Natural killer cell (primary cell): ENCODE results near the gene ASIC5. TPM values are rescaled to one million over a fixed set of nuclear protein-coding genes. Genes with fewer than 3 reads are reported as not detected.
"Not testable (repeated sequence)": the region's sequence is repeated elsewhere in the genome, so short reads cannot be mapped to it uniquely, and the experiment has no call there.

ENCODE experiments used
- ATAC-seq, 3 donors: fragments of 150-1000 bp in 2 of 3; fragments of 200-7000 bp in 1 of 3; cut with Tn5 transposase; 1 replicate in 1 of 3; 2 replicates in 2 of 3; pipeline ENCODE4 v1.10.0; 2021; ENCODE audit warnings: mild to moderate bottlenecking in 2 of 3, moderate library complexity in 2 of 3
- DNase-seq, 2 donors: peaks; one replicate each; pipeline versions ENCODE4 v3.0.0 to v3.0.0-alpha.2; 2013 to 2021; ENCODE audit warnings: mixed read lengths in 1 of 2
- H3K27ac ChIP-seq: one replicate; pipeline ENCODE4 v1.5.1; 2013; ENCODE audit warnings: mild to moderate bottlenecking, low read length
- H3K27me3 ChIP-seq: one replicate; pipeline ENCODE4 v1.6.1; 2013; ENCODE audit warnings: low read length; ENCODE audit not compliant: control insufficient read depth, insufficient read depth
- H3K36me3 ChIP-seq: one replicate; pipeline ENCODE4 v1.6.1; 2013; ENCODE audit warnings: low read length; ENCODE audit not compliant: control insufficient read depth, insufficient read depth
- H3K4me1 ChIP-seq: one replicate; pipeline ENCODE4 v1.6.1; 2013; ENCODE audit warnings: low read length; ENCODE audit not compliant: control insufficient read depth, insufficient read depth
- H3K4me3 ChIP-seq: one replicate; pipeline ENCODE4 v1.5.1; 2013; ENCODE audit warnings: low read length
- H3K9me3 ChIP-seq: one replicate; pipeline ENCODE4 v1.6.1; 2013; ENCODE audit warnings: low read length; ENCODE audit not compliant: control insufficient read depth, insufficient read depth
- H3K27ac Mint-ChIP-seq, 2 donors: one replicate each; pipeline ENCODE4 v1.8.0; 2022; ENCODE audit warnings: mild to moderate bottlenecking in 2 of 2, mixed read lengths in 2 of 2, moderate library complexity in 1 of 2
- H3K27me3 Mint-ChIP-seq, 2 donors: one replicate each; pipeline ENCODE4 v1.8.0; 2022; ENCODE audit warnings: low read depth in 2 of 2, mixed read lengths in 2 of 2
- H3K36me3 Mint-ChIP-seq: one replicate; pipeline ENCODE4 v1.8.0; 2022; ENCODE audit warnings: mixed read lengths
- H3K4me1 Mint-ChIP-seq, 2 donors: one replicate each; pipeline ENCODE4 v1.8.0; 2022; ENCODE audit warnings: mixed read lengths in 2 of 2
- H3K4me3 Mint-ChIP-seq: one replicate; pipeline ENCODE4 v1.8.0; 2022; ENCODE audit warnings: mild to moderate bottlenecking, moderate library complexity, mixed read lengths
- H3K9me3 Mint-ChIP-seq, 2 donors: one replicate each; pipeline ENCODE4 v1.8.0; 2022; ENCODE audit warnings: mixed read lengths in 2 of 2
- WGBS: methylation state at CpG from one replicate; pipeline ENCODE4 v1.1.7; 2013; ENCODE audit warnings: missing lambda C conversion rate; ENCODE audit not compliant: insufficient coverage; 5-methylcytosine and 5-hydroxymethylcytosine counted together
- intact Hi-C: fragments of 100-400 bp; cut with micrococcal nuclease; formaldehyde crosslinking; loops from one replicate; pipeline ENCODE4 v1.14.2; 2022
- total RNA-seq, 4 donors: library from RNA; stranded (reverse); fragments of 120-200 nt in 1 of 4; gene quantifications; one replicate each; pipeline versions ENCODE4 v1.2.3 to v1.2.4, GENCODE V29; 2013 to 2022
- TF ChIP-seq, protein P1 (sequence below): fragments of 200-600 bp; IDR thresholded peaks from one replicate; pipeline ENCODE4 v1.8.0; 2022; ENCODE audit warnings: antibody characterized with exemption

The ASIC5 gene
- total RNA-seq, 3 donors from 2014 or later (not counting 1 experiment from before 2014, with no cell fraction given) = not detected

DNA sequence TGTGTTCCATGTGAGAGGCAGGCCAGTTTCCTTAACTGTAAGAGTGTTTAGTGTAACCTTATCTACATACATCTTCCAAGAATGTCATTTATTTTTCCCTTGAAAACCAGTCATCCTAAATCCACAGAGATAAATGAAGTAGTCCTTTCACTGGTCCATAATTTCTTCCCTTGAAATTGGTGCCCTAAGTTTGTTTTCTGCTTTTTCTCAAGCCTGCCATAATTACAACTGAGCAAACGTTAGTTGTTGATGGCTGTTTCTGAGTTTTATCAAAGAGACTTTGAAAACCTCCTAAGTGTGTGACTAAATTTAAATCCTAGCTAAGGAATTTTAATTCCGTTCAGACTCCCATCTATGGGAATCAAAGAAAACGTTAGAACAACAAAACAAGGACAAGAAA, 33.8 kb upstream of the ASIC5 start:
- no peaks in the 10 kb centered on the region for H3K36me3 Mint-ChIP-seq
- DNase-seq (no peak), ATAC-seq (no peak)
- Histone ChIP-seq H3K4me1 (no peaks in the 10 kb centered on the region), H3K9me3 (no peaks in the 10 kb centered on the region), H3K36me3 (no peaks in the 10 kb centered on the region), H3K27me3 (no peaks in the 10 kb centered on the region), H3K4me3 (no peak overlapping the region), H3K27ac (no peak overlapping the region)
- peaks cover 0 to 6% of the 10 kb centered on the region in 2 donors for H3K9me3 Mint-ChIP-seq
- intact Hi-C loops = no loop called here
- H3K27me3 Mint-ChIP-seq = peaks cover 0 to 7% of the 10 kb centered on the region in 2 donors
- H3K27ac Mint-ChIP-seq = no peak overlapping the region
- H3K4me1 Mint-ChIP-seq = no peaks in the 10 kb centered on the region
- TF ChIP-seq, protein P1, sequence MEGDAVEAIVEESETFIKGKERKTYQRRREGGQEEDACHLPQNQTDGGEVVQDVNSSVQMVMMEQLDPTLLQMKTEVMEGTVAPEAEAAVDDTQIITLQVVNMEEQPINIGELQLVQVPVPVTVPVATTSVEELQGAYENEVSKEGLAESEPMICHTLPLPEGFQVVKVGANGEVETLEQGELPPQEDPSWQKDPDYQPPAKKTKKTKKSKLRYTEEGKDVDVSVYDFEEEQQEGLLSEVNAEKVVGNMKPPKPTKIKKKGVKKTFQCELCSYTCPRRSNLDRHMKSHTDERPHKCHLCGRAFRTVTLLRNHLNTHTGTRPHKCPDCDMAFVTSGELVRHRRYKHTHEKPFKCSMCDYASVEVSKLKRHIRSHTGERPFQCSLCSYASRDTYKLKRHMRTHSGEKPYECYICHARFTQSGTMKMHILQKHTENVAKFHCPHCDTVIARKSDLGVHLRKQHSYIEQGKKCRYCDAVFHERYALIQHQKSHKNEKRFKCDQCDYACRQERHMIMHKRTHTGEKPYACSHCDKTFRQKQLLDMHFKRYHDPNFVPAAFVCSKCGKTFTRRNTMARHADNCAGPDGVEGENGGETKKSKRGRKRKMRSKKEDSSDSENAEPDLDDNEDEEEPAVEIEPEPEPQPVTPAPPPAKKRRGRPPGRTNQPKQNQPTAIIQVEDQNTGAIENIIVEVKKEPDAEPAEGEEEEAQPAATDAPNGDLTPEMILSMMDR = no peak
- WGBS = 100% methylated on average over 1 of the region's 3 CpGs
- H3K4me3 Mint-ChIP-seq = no peak overlapping the region

DNA sequence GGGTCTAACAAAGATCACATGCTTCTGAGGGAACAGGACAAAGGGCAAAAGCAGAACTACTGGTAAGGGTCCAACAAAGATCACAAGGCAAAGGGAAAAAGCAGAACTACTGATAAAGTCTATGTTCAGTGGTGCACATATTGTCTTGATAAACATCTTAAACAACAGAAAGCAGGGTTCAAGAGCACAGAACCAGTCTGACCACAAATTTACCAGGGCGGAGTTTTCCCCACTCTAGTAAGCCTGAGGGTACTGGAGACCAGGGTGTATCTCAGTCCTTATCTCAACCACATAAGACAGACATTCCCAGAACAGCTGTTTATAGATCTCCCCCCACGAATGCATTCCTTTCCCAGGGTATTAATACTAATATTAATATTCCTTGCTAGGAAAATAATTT, 32.3 kb upstream of the ASIC5 start:
- not testable (repeated sequence) for DNase-seq, H3K36me3 ChIP-seq, H3K4me3 Mint-ChIP-seq

DNA sequence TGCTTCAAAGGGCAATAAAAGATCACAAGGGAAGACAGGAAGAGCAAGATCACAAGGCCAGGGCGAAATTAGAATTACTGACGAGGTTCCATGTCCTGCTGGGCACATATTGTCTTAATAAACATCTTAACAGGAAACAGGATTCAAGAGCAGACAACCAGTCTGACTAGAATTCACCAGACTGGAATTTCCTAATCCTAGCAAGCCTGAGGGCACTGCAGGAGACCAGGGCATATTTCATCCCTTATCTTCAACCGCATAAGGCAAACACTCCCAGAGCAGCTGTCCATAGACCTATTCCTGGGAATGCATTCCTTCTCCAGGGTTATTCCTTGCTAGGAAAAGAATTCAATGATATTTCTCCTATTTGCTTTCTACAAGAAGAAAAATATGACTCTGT, 25.0 kb upstream of the ASIC5 start:
- 75% methylated on average over 3 of the region's 3 CpGs for WGBS
- ATAC-seq (no peak), DNase-seq (no peak)

More for the DNA sequence above, 32.3 kb upstream of the ASIC5 start:
- H3K27ac Mint-ChIP-seq, H3K27me3 Mint-ChIP-seq, H3K4me3 ChIP-seq, ATAC-seq, H3K9me3 Mint-ChIP-seq, H3K4me1 Mint-ChIP-seq, H3K9me3 ChIP-seq, H3K4me1 ChIP-seq, intact Hi-C loops, H3K36me3 Mint-ChIP-seq, H3K27ac ChIP-seq, H3K27me3 ChIP-seq: not testable (repeated sequence)
- 82% methylated on average over 1 of the region's 2 CpGs for WGBS

DNA sequence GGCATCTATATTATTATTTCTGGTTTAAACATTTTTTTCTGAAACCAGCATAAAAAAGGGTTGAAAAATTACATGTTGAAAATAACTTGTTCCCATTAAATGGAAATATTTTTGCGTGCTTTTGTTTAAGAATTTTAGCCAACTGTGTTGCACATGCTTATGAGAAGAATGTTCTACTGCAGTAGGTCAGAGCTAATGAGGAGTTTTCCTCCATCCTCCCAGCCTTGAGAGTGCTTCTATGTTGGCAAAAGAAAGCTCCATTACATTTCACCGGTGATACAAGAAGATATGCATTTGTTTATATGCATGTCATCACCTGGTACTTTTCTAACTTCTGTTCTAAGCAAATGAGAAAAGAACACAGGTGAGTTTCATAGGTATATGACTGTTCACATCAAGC, 23.9 kb upstream of the ASIC5 start:
- H3K9me3 Mint-ChIP-seq = peaks cover 3 to 11% of the 10 kb centered on the region in 2 donors
- H3K27me3 Mint-ChIP-seq = peaks cover 0 to 3% of the 10 kb centered on the region in 2 donors
- TF ChIP-seq, protein P1 = no peak
- no peaks in the 10 kb centered on the region for H3K36me3 Mint-ChIP-seq
- Histone ChIP-seq H3K4me1 (no peaks in the 10 kb centered on the region), H3K27ac (no peak overlapping the region), H3K4me3 (no peak overlapping the region), H3K36me3 (no peaks in the 10 kb centered on the region), H3K9me3 (no peaks in the 10 kb centered on the region), H3K27me3 (no peaks in the 10 kb centered on the region)
- no peaks in the 10 kb centered on the region for H3K4me1 Mint-ChIP-seq
- DNase-seq (no peak), ATAC-seq (no peak)
- no peak overlapping the region for H3K4me3 Mint-ChIP-seq
- 100% methylated on average over 2 of the region's 2 CpGs for WGBS
- H3K27ac Mint-ChIP-seq = no peak overlapping the region
- intact Hi-C loops = no loop called here

More for the DNA sequence above, 25.0 kb upstream of the ASIC5 start:
- TF ChIP-seq, protein P1 = no peak
- no peaks in the 10 kb centered on the region for H3K36me3 ChIP-seq
- H3K4me3 ChIP-seq = no peak overlapping the region
- no peaks in the 10 kb centered on the region for H3K9me3 ChIP-seq
- H3K4me1 Mint-ChIP-seq = no peaks in the 10 kb centered on the region
- no peaks in the 10 kb centered on the region for H3K4me1 ChIP-seq
- no peaks in the 10 kb centered on the region for H3K27me3 ChIP-seq
- H3K4me3 Mint-ChIP-seq = no peak overlapping the region
- H3K27ac Mint-ChIP-seq = no peak overlapping the region
- peaks cover 3 to 14% of the 10 kb centered on the region in 2 donors for H3K9me3 Mint-ChIP-seq
- H3K27ac ChIP-seq = no peak overlapping the region
- H3K36me3 Mint-ChIP-seq = no peaks in the 10 kb centered on the region
- intact Hi-C loops = no loop called here
- peaks cover 0 to 3% of the 10 kb centered on the region in 2 donors for H3K27me3 Mint-ChIP-seq
